ENCODE results near the gene SEBOX.

GRCh38 chr17:28368915-28369683 is 4.1 kb upstream of the SEBOX start:
- TF ChIP-seq CTCF (IDR thresholded peaks at IDR 0.05) (no peak), POLR2A (IDR thresholded peaks at IDR 0.05) (no peak)

Data from upper lobe of left lung (tissue), 4 donors.